Measurements from ENCODE around the gene WAPL.

The WAPL gene

DNA sequence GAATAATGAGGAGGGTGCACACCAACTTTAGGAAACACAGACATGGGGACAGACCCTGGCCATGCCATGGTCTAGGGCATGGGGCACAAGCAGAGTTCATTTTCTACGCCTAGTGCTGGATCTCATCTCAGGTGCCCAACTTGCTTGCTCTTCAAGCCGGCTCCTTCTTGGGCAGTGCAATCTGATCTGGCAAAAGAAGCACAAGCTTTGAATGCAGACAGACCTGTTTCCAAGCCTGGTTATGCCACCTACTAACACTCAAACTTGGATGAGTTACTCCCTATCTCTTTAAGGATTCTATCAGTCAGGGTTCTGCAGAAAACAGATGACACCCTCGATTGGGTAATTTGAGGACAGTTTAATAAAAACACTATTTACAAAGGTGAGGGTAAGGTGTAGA, 34.9 kb upstream of the WAPL start:
- TF ChIP-seq POLR2AphosphoS5 (IDR thresholded peaks at IDR 0.05; ENCODE audit: low read depth, low read length) (no peak), FOXP2 (optimal IDR thresholded peaks at IDR 0.05; ENCODE audit: borderline replicate concordance, extremely low read depth, extremely low read length, insufficient read depth) (no peak), TAF1 (IDR thresholded peaks at IDR 0.05; ENCODE audit: borderline replicate concordance, insufficient read depth, low read length) (no peak), SIN3A (IDR thresholded peaks at IDR 0.05; ENCODE audit: borderline replicate concordance, insufficient read depth, low read length) (no peak)
- TF ChIP-seq, protein P1, sequence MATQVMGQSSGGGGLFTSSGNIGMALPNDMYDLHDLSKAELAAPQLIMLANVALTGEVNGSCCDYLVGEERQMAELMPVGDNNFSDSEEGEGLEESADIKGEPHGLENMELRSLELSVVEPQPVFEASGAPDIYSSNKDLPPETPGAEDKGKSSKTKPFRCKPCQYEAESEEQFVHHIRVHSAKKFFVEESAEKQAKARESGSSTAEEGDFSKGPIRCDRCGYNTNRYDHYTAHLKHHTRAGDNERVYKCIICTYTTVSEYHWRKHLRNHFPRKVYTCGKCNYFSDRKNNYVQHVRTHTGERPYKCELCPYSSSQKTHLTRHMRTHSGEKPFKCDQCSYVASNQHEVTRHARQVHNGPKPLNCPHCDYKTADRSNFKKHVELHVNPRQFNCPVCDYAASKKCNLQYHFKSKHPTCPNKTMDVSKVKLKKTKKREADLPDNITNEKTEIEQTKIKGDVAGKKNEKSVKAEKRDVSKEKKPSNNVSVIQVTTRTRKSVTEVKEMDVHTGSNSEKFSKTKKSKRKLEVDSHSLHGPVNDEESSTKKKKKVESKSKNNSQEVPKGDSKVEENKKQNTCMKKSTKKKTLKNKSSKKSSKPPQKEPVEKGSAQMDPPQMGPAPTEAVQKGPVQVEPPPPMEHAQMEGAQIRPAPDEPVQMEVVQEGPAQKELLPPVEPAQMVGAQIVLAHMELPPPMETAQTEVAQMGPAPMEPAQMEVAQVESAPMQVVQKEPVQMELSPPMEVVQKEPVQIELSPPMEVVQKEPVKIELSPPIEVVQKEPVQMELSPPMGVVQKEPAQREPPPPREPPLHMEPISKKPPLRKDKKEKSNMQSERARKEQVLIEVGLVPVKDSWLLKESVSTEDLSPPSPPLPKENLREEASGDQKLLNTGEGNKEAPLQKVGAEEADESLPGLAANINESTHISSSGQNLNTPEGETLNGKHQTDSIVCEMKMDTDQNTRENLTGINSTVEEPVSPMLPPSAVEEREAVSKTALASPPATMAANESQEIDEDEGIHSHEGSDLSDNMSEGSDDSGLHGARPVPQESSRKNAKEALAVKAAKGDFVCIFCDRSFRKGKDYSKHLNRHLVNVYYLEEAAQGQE (IDR thresholded peaks at IDR 0.05; ENCODE audit: insufficient read depth in 1 of 2, low read depth in 2 of 2, low read length in 2 of 2), result no peak

DNA sequence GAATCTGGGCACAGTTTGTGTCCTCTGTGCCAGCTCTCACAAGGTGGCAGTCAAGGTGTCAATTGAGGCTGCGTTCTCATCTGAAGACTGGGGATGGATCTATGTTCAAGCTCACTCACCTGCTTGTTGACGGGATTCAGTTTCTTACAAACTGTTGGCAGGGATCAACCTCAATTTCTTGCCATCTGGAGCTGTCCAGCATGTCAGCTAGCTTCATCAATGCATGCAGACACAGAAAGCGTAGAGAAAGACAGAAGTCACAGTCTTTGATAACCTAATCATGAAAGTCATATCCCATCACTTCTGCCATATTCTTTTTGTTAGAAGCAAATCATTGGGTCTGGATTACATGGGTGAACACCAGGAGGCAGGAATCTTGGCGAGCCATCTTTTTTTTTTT, 32.0 kb upstream of the WAPL start:
- TF ChIP-seq POLR2AphosphoS5 (IDR thresholded peaks at IDR 0.05; ENCODE audit: low read depth, low read length), result no peak
- TF ChIP-seq, protein P1 (IDR thresholded peaks at IDR 0.05; ENCODE audit: insufficient read depth in 1 of 2, low read depth in 2 of 2, low read length in 2 of 2), result peak; percentile 63 to 91; a peak in 3 of 4 replicates

DNA sequence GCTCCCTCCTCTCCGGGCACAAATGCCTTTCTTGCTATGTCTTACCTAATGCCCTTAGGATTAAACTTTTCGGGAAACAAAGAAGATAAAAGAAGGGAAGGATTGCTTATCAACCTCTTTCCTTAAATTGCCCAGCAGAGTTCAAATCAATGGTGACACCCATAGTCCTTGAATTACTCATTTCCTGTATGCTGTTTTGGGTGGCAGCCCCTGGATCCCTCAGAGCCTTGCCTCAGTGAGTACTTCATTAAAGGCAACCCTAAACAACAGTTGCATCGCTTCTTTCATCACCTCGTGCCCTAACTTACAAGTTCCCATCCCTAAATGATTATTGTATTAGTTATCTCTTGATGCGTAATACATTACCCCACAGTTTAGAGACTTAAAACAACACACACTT, 31.6 kb upstream of the WAPL start:
- TF ChIP-seq TAF1 (IDR thresholded peaks at IDR 0.05; ENCODE audit: borderline replicate concordance, insufficient read depth, low read length), result no peak
- TF ChIP-seq POLR2AphosphoS5 (IDR thresholded peaks at IDR 0.05; ENCODE audit: low read depth, low read length), result no peak
- no peak for TF ChIP-seq SIN3A (IDR thresholded peaks at IDR 0.05; ENCODE audit: borderline replicate concordance, insufficient read depth, low read length)
- TF ChIP-seq, protein P1 (IDR thresholded peaks at IDR 0.05; ENCODE audit: insufficient read depth in 1 of 2, low read depth in 2 of 2, low read length in 2 of 2), result no peak
- TF ChIP-seq FOXP2 (optimal IDR thresholded peaks at IDR 0.05; ENCODE audit: borderline replicate concordance, extremely low read depth, extremely low read length, insufficient read depth), result no peak

DNA sequence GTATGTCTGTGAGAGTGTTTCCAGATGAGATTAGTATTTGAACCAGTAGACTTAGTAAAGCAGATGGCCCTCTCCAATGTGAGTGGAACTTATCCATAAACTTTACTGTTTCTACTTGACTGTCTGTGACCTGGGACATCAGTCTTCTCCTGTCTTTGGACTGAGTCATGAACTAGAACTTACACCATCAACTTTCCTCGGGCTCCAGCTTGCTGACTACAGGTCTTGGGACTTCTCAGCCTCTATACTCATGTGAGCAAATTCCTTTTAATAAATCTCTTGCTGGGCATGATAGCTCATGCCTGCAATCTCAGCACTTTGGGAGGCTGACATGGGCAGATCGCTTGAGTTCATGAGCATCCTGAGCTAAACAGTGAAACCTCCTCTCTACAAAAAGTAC, 25.7 kb upstream of the WAPL start:
- TF ChIP-seq SIN3A (IDR thresholded peaks at IDR 0.05; ENCODE audit: borderline replicate concordance, insufficient read depth, low read length), result no peak
- TF ChIP-seq POLR2AphosphoS5 (IDR thresholded peaks at IDR 0.05; ENCODE audit: low read depth, low read length), result no peak
- no peak for TF ChIP-seq TAF1 (IDR thresholded peaks at IDR 0.05; ENCODE audit: borderline replicate concordance, insufficient read depth, low read length)
- TF ChIP-seq FOXP2 (optimal IDR thresholded peaks at IDR 0.05; ENCODE audit: borderline replicate concordance, extremely low read depth, extremely low read length, insufficient read depth), result no peak
- TF ChIP-seq, protein P1 (IDR thresholded peaks at IDR 0.05; ENCODE audit: insufficient read depth in 1 of 2, low read depth in 2 of 2, low read length in 2 of 2), result no peak

DNA sequence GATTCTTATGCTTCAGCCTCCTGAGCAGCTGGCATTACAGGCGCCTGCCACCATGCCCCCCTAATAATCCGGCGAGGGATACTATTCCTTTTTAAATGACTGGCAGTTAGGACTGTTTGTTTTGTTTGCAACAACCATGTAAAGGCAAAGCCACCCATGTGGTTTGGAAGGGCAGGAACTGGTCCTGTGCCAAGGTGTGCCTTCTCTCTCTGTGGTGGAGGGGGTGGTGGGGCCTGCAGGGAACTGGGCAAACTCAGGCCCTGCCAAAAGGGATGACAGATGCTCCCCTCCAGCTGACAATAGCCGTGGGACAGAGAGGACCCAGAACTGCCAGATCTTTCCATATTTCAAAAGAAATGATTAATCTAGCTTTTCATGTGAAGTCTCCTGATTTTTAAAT, 23.5 kb upstream of the WAPL start:
- no peak for TF ChIP-seq SIN3A (IDR thresholded peaks at IDR 0.05; ENCODE audit: borderline replicate concordance, insufficient read depth, low read length)
